ENCODE measurements around the gene KCTD1. TPM values are rescaled to one million over a fixed set of nuclear protein-coding genes. Genes with fewer than 3 reads are reported as not detected.

Gene KCTD1
- polyA plus RNA-seq, 1 donor from 2014 or later: 32.0 TPM

GRCh38 chr18:26491194-26491816, 57.0 kb downstream of the KCTD1 start:
- Histone ChIP-seq H3K4me2 (ENCODE audit: low read length) (no peak overlapping the region), H4K20me1 (ENCODE audit: insufficient read depth) (no peaks in the 10 kb centered on the region), H3K27me3 (ENCODE audit: insufficient read depth, low read depth, low read length) (no peaks in the 10 kb centered on the region), H3K9ac (ENCODE audit: low read length) (no peak overlapping the region), H3F3A (ENCODE audit: insufficient read depth, low read length, poor library complexity, severe bottlenecking) (no peaks in the 10 kb centered on the region), H3K79me2 (replicated peaks; ENCODE audit: insufficient read depth, low read length) (no peaks in the 10 kb centered on the region), H2AFZ (ENCODE audit: low read depth, low read length) (no peak overlapping the region), H3K9me3 (ENCODE audit: low read length) (no peaks in the 10 kb centered on the region), H3K9me2 (ENCODE audit: insufficient read depth, low read length) (no peaks in the 10 kb centered on the region), H3K36me3 (ENCODE audit: insufficient read depth, low read length) (no peaks in the 10 kb centered on the region), H3K27ac (ENCODE audit: low read length) (no peak overlapping the region), H3K4me3 (ENCODE audit: low read length) (no peak overlapping the region)
- no peak for TF ChIP-seq EP300 (conservative IDR thresholded peaks at IDR 0.05; ENCODE audit: poor library complexity, severe bottlenecking)
- TF ChIP-seq CTCF (IDR thresholded peaks at IDR 0.05; ENCODE audit: poor library complexity, severe bottlenecking): no peak
- no peak for TF ChIP-seq TAF1 (IDR thresholded peaks at IDR 0.05; ENCODE audit: low read depth)
- no peak for TF ChIP-seq POLR2AphosphoS5 (IDR thresholded peaks at IDR 0.05)
- TF ChIP-seq EZH2 (IDR thresholded peaks at IDR 0.05; ENCODE audit: borderline replicate concordance, insufficient read depth, low read length, poor library complexity, severe bottlenecking): no peak
- TF ChIP-seq SMC3 (conservative IDR thresholded peaks at IDR 0.05; ENCODE audit: poor library complexity): no peak
- TF ChIP-seq RAD21 (conservative IDR thresholded peaks at IDR 0.05): no peak
- TF ChIP-seq REST (IDR thresholded peaks at IDR 0.05; ENCODE audit: borderline replicate concordance): no peak
- TF ChIP-seq MXI1 (conservative IDR thresholded peaks at IDR 0.05; ENCODE audit: poor library complexity, severe bottlenecking): no peak

GRCh38 chr18:26489881-26490280, 58.5 kb downstream of the KCTD1 start:
- Histone ChIP-seq H3K9me3 (ENCODE audit: low read length) (no peaks in the 10 kb centered on the region), H3K9ac (ENCODE audit: low read length) (no peak overlapping the region), H3F3A (ENCODE audit: insufficient read depth, low read length, poor library complexity, severe bottlenecking) (no peaks in the 10 kb centered on the region), H3K79me2 (replicated peaks; ENCODE audit: insufficient read depth, low read length) (no peaks in the 10 kb centered on the region), H2AFZ (ENCODE audit: low read depth, low read length) (no peak overlapping the region), H4K20me1 (ENCODE audit: insufficient read depth) (no peaks in the 10 kb centered on the region), H3K27me3 (ENCODE audit: insufficient read depth, low read depth, low read length) (no peaks in the 10 kb centered on the region), H3K4me3 (ENCODE audit: low read length) (no peak overlapping the region), H3K4me2 (ENCODE audit: low read length) (no peak overlapping the region), H3K36me3 (ENCODE audit: insufficient read depth, low read length) (no peaks in the 10 kb centered on the region), H3K27ac (ENCODE audit: low read length) (no peak overlapping the region), H3K9me2 (ENCODE audit: insufficient read depth, low read length) (no peaks in the 10 kb centered on the region)
- TF ChIP-seq RAD21 (conservative IDR thresholded peaks at IDR 0.05): no peak
- TF ChIP-seq SMC3 (conservative IDR thresholded peaks at IDR 0.05; ENCODE audit: poor library complexity): no peak
- TF ChIP-seq EP300 (conservative IDR thresholded peaks at IDR 0.05; ENCODE audit: poor library complexity, severe bottlenecking): no peak
